PC-3 (cell line): Measurements from ENCODE around the gene EVPL. TPM values are rescaled to one million over a fixed set of nuclear protein-coding genes. Genes with fewer than 3 reads are reported as not detected.
A peak's percentile ranks its signal among the peaks of the same experiment; 100 is the strongest.

Source experiments
- ATAC-seq: fragments of 200-7000 bp; cut with Tn5 transposase; 2 replicates; pipeline ENCODE4 v1.9.1; 2020; ENCODE audit warnings: mild to moderate bottlenecking, moderate library complexity
- BruUV-seq: library from RNA; stranded (reverse); fragments of 400-500 nt; replicated peaks from 2 replicates; lab custom pipeline; 2021; lab: Mats Ljungman, UMichigan
- CTCF ChIA-PET: fragments of 300-600 bp; sonication (Branson Sonifier 250); formaldehyde crosslinking; loops from one replicate; lab custom pipeline; 2022; ENCODE audit warnings: antibody characterized with exemption; lab: Charles Lee
- POLR2A ChIA-PET: fragments of 300-600 bp; sonication (Branson Sonifier 250); formaldehyde crosslinking; loops from one replicate; lab custom pipeline; 2022; ENCODE audit warnings: antibody characterized with exemption; ENCODE audit not compliant: unreplicated experiment; lab: Charles Lee
- DNase-seq: peaks from one replicate; pipeline ENCODE4 v3.0.0-alpha.2; 2015
- H2AFZ ChIP-seq: fragments of 300-600 bp; sonication (generic); 2 replicates; pipeline ENCODE4 v1.6.0; 2016; ENCODE audit warnings: antibody characterized with exemption, low read length
- H3F3A ChIP-seq: fragments of 300-600 bp; sonication (generic); one replicate; pipeline ENCODE4 v1.6.0; 2017; ENCODE audit warnings: antibody characterized with exemption, low read length, control low read depth, mild to moderate bottlenecking; ENCODE audit not compliant: unreplicated experiment
- H3K27ac ChIP-seq: fragments of 300-600 bp; sonication (generic); 2 replicates; pipeline ENCODE4 v1.5.1; 2016; ENCODE audit warnings: mild to moderate bottlenecking, low read length
- H3K27me3 ChIP-seq: fragments of 300-600 bp; sonication (generic); 2 replicates; pipeline ENCODE4 v1.6.1; 2016; ENCODE audit warnings: low read length, mixed read lengths
- H3K36me3 ChIP-seq: fragments of 300-600 bp; sonication (generic); 2 replicates; pipeline ENCODE4 v1.6.1; 2016; ENCODE audit warnings: low read depth, mixed run types, low read length, mixed read lengths
- H3K4me1 ChIP-seq: fragments of 300-600 bp; sonication (generic); 2 replicates; pipeline ENCODE4 v1.5.1; 2016; ENCODE audit warnings: low read length; ENCODE audit not compliant: insufficient read depth
- H3K4me2 ChIP-seq: fragments of 300-600 bp; sonication (generic); 2 replicates; pipeline ENCODE4 v1.6.0; 2016; ENCODE audit warnings: low read length
- H3K4me3 ChIP-seq: fragments of 300-600 bp; sonication (generic); 2 replicates; pipeline ENCODE4 v1.5.1; 2016; ENCODE audit warnings: mild to moderate bottlenecking, low read length, mixed read lengths
- H3K79me2 ChIP-seq: fragments of 300-600 bp; sonication (generic); 2 replicates; pipeline ENCODE4 v1.6.1; 2017; ENCODE audit warnings: low read length, mixed read lengths
- H3K9ac ChIP-seq: fragments of 300-600 bp; sonication (generic); 2 replicates; pipeline ENCODE4 v1.6.0; 2016; ENCODE audit warnings: mild to moderate bottlenecking, low read length
- H3K9me2 ChIP-seq: fragments of 300-600 bp; sonication (generic); replicated peaks from 2 replicates; pipeline ENCODE4 v1.6.1; 2016; ENCODE audit warnings: mixed run types, low read length, mixed read lengths
- H3K9me3 ChIP-seq: fragments of 300-600 bp; sonication (generic); 2 replicates; pipeline ENCODE4 v1.6.1; 2016; ENCODE audit warnings: low read length, mixed read lengths
- H4K20me1 ChIP-seq: fragments of 300-600 bp; sonication (generic); 2 replicates; pipeline ENCODE4 v1.6.1; 2016; ENCODE audit warnings: low read length, mixed read lengths
- EZH2 ChIP-seq: fragments of 300-600 bp; sonication (generic); IDR thresholded peaks from one replicate; pipeline ENCODE4 v1.6.1; 2017; ENCODE audit warnings: antibody characterized with exemption, mild to moderate bottlenecking, low read length; ENCODE audit not compliant: unreplicated experiment
- EZH2phosphoT487 ChIP-seq: fragments of 300-600 bp; sonication (generic); IDR thresholded peaks from 2 replicates; pipeline ENCODE4 v1.6.1; 2018; ENCODE audit warnings: mild to moderate bottlenecking, antibody characterized with exemption, low read length, borderline replicate concordance
- intact Hi-C: fragments of 100-400 bp; cut with micrococcal nuclease; formaldehyde crosslinking; loops from 2 replicates; pipeline ENCODE4 v1.9.0; 2023
- total RNA-seq: library from RNA; depleted of rRNA; stranded (reverse); fragments of >200 nt; gene quantifications from 2 replicates; pipeline ENCODE4 v1.2.3, GENCODE V29; 2014
- TF ChIP-seq, protein P1 (sequence below): fragments of 300-600 bp; sonication (generic); conservative IDR thresholded peaks from 2 replicates; pipeline ENCODE4 v1.5.1; 2017; ENCODE audit warnings: antibody characterized with exemption, low read depth, mild to moderate bottlenecking, low read length

Gene EVPL
- total RNA-seq, 1 experiment from 2014 or later = 38.8 TPM

DNA sequence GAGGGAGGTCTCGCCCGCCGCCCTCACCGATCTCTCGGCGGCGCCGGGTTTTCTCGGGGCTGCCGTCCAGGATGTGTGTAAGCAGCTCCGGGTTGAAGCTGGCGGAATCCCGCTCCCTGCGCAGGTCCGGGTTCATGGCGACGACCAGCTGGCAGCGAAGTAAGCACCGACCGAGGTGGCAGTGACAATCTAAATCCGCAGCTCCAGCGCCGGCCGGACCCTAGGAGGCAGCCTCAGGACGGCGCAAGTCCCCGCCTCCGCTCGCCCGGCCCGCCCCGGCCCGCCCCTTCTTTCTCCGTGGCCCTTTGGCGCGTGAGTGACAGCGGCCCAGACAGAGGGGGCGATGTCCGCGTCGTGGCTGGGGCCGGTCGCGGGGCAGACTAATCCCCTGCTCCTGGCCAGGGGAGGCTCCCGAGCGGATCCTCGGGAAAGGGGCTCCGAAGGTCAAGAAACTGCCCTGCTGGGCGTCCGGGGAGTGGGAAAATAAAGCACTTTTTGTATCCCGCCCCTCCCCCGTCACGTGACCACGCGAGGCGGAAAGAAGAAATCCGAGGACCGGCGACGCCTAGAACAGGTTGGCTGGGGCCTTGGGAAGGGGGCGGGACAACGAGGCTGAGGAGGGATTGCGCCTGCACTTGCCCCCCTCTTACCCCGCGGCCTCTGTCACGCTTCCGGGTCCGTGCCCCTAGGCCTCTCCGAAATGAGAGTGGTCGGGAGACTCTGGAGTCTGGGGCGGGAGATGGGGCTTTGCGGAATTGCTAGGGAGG lies 48.0 kb downstream of the EVPL start, which contains the start of the genes ACOX1 and TEN1:
Gene ACOX1 (minus strand): TSS at position 229 of the 767 bp plus-strand sequence. CDS start 93 bp downstream, at position 136.
Gene TEN1 (plus strand): TSS at position 303 of the 767 bp plus-strand sequence. CDS start 6,953 bp downstream, outside the sequence.
- Histone ChIP-seq H2AFZ (peak within 1 kb of the TSS; percentile 63), H3K9ac (peak within 1 kb of the TSS; percentile 87), H3K9me2 (no peaks in the 10 kb centered on the region), H3K4me2 (peak within 1 kb of the TSS; percentile 94), H3F3A (peaks cover 5% of the 10 kb centered on the region), H3K4me3 (peak within 1 kb of the TSS; percentile 94), H3K27ac (peak within 1 kb of the TSS; percentile 82), H3K27me3 (no peaks in the 10 kb centered on the region), H3K9me3 (no peaks in the 10 kb centered on the region), H3K79me2 (peaks cover 65% of the 10 kb centered on the region), H3K36me3 (peaks cover 7% of the 10 kb centered on the region; the same call in 1 of the 2 replicates), H4K20me1 (no peaks in the 10 kb centered on the region), H3K4me1 (peaks cover 40% of the 10 kb centered on the region)
- no peak for TF ChIP-seq EZH2
- TF ChIP-seq, protein P1, sequence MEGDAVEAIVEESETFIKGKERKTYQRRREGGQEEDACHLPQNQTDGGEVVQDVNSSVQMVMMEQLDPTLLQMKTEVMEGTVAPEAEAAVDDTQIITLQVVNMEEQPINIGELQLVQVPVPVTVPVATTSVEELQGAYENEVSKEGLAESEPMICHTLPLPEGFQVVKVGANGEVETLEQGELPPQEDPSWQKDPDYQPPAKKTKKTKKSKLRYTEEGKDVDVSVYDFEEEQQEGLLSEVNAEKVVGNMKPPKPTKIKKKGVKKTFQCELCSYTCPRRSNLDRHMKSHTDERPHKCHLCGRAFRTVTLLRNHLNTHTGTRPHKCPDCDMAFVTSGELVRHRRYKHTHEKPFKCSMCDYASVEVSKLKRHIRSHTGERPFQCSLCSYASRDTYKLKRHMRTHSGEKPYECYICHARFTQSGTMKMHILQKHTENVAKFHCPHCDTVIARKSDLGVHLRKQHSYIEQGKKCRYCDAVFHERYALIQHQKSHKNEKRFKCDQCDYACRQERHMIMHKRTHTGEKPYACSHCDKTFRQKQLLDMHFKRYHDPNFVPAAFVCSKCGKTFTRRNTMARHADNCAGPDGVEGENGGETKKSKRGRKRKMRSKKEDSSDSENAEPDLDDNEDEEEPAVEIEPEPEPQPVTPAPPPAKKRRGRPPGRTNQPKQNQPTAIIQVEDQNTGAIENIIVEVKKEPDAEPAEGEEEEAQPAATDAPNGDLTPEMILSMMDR = peak; percentile 45; the same call in 1 of the 2 replicates
- BruUV-seq = no TSS peak
- DNase-seq (peak; percentile 98), ATAC-seq (peak; percentile 93)
- ChIA-PET POLR2A (interaction anchor here (0.6 to 0.8 kb wide), 7 partner anchors 10 to 322 kb away, joined by 3 to 7 read pairs (median 4); partner anchors contain the start of gene WBP2), CTCF (interaction anchor here (0.9 to 1.0 kb wide), 2 partner anchors 18 to 38 kb away, joined by 3 read pairs; partner anchors contain the start of gene FBF1)
- intact Hi-C loops = loop anchor here (1.0 to 2.0 kb wide), 3 partner anchors 20 to 74 kb away; partner anchors contain the start of gene FBF1

GRCh38 chr17:75976175-75976848 lies 50.8 kb downstream of the EVPL start:
- Histone ChIP-seq H3K36me3 (peaks cover 13% of the 10 kb centered on the region; the same call in 1 of the 2 replicates), H3K4me3 (peak overlapping the region; percentile 45), H2AFZ (no peak overlapping the region), H3K4me1 (peaks cover 33% of the 10 kb centered on the region), H3K27me3 (no peaks in the 10 kb centered on the region), H3K79me2 (peaks cover 83% of the 10 kb centered on the region), H3K4me2 (peak overlapping the region; percentile 94), H3K27ac (no peak overlapping the region), H3K9me2 (no peaks in the 10 kb centered on the region), H3F3A (no peaks in the 10 kb centered on the region), H3K9ac (peak overlapping the region; percentile 2; the same call in 1 of the 2 replicates), H4K20me1 (no peaks in the 10 kb centered on the region), H3K9me3 (no peaks in the 10 kb centered on the region)
- intact Hi-C loops = no loop called here
- TSS peak; percentile 1 for BruUV-seq
- POLR2A ChIA-PET = no interaction called here
- TF ChIP-seq, protein P1 = no peak
- no peak for TF ChIP-seq EZH2
- TF ChIP-seq EZH2phosphoT487 = no peak
- CTCF ChIA-PET = no interaction called here
- DNase-seq (no peak), ATAC-seq (no peak)
